GM12801 (cell line): Measurements from ENCODE around the gene TRIM38.

Source experiments
- CTCF ChIP-seq: IDR thresholded peaks from one replicate; pipeline ENCODE4 v1.5.1; 2011; ENCODE audit warnings: control low read depth; ENCODE audit not compliant: insufficient read length; ENCODE audit errors: extremely low read depth

The TRIM38 gene

GRCh38 chr6:26019261-26019830 is 56.7 kb downstream of the TRIM38 start:
- TF ChIP-seq CTCF, result no peak

- TF ChIP-seq CTCF, result no peak
Observed at GRCh38 chr6:26019967-26020328, 57.3 kb downstream of the TRIM38 start.

- TF ChIP-seq CTCF, result no peak
Observed at GRCh38 chr6:26020329-26021000, 57.9 kb downstream of the TRIM38 start.

GRCh38 chr6:26021001-26021349 is 58.4 kb downstream of the TRIM38 start:
- no peak for TF ChIP-seq CTCF

GRCh38 chr6:26021350-26022131 is 58.9 kb downstream of the TRIM38 start:
- no peak for TF ChIP-seq CTCF

GRCh38 chr6:26022132-26022472 is 59.5 kb downstream of the TRIM38 start:
- no peak for TF ChIP-seq CTCF

GRCh38 chr6:26022737-26023136 is 60.1 kb downstream of the TRIM38 start:
- no peak for TF ChIP-seq CTCF
